T-helper 22 cell (primary cell): Measurements from ENCODE around the gene FBXL17.

ENCODE experiments used
- DNase-seq: peaks from one replicate; pipeline ENCODE4 v3.0.0-alpha.2; 2020; ENCODE audit warnings: low read depth

FBXL17 gene

GRCh38 chr5:107861565-107861964 lies 520.3 kb downstream of the FBXL17 start:
- no peak for DNase-seq

DNA sequence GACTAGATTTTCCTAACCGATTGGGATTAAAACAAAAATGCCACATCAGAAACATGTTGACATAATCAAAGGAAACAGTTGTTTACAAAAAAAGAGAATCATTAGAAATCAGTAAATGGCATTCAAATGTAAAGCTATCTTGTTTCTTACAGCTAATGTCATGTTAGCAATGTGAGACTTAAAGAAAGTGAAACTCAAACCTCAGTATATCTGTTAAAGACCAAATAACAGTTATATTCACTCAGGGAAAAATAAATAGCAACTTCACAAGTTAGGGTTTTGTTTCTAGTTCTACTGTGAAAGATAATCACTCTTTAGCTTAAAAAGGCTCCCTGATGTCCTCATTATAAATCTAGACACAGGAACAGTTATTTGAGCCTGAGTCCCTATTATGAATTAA lies 521.9 kb downstream of the FBXL17 start:
- DNase-seq, result no peak

GRCh38 chr5:107858788-107859187 lies 523.1 kb downstream of the FBXL17 start:
- DNase-seq, result no peak

DNA sequence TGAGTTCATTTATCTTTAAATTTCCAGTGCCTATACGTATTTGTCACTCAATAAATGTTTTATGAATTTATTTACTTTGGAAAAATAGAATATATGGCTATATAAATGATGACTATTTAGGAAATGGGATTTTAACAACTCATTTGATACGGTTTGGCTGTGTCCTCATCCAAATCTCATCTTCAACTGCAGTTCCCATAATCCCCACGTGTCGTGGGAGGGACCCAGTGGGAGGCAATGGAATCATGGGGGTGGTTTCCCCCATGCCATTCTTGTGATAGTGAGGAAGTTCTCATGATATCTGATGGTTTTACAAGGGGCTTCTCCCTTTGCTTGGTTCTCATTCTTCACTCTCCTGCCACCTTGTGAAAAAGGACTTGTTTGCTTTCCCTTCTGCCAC lies 523.6 kb downstream of the FBXL17 start:
- DNase-seq, result no peak

DNA sequence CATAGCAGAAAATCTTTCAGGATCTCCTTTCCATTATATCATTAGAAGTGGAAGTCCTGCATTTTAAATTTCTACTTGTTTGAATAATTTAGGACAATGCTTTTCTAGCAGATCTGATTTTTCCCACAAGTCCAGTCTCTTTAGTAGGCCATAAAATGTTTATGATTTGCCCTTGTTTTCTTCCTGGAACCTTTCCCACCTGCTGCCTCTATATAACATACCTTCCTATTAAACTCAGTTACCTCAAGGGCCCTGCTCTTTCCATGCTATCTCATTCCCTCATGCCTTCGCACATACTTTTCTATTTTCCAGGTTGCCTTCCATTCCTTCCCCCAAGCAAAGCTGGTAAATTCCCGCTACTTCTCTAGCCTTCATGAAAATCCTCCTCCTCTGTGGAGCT lies 524.1 kb downstream of the FBXL17 start:
- DNase-seq, result no peak

- DNase-seq, result no peak
Measured at GRCh38 chr5:107855171-107855570, 526.7 kb downstream of the FBXL17 start.

- no peak for DNase-seq
Measured at GRCh38 chr5:107853696-107854095, 528.2 kb downstream of the FBXL17 start.

GRCh38 chr5:107853031-107853430 lies 528.9 kb downstream of the FBXL17 start:
- DNase-seq, result no peak

DNA sequence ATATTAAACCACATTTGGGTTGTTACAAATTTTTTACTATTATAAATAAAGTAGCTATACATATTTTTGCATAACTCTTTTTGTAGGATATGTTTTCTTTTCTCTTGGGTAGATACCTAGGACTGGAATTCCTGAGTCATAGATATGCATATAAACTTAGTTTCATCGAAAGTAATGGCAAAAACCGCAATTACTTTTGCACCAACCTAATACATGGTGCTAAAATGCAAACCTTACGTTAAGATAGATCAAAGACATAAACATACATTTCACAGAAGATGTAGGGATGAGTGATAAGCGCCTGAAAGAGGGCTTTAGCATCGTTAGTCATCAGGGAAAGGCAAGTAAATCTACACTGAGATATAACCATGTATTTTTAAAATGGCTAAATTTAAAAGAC lies 532.8 kb downstream of the FBXL17 start:
- no peak for DNase-seq

- no peak for DNase-seq
Measured at GRCh38 chr5:107840592-107840991, 541.3 kb downstream of the FBXL17 start.

DNA sequence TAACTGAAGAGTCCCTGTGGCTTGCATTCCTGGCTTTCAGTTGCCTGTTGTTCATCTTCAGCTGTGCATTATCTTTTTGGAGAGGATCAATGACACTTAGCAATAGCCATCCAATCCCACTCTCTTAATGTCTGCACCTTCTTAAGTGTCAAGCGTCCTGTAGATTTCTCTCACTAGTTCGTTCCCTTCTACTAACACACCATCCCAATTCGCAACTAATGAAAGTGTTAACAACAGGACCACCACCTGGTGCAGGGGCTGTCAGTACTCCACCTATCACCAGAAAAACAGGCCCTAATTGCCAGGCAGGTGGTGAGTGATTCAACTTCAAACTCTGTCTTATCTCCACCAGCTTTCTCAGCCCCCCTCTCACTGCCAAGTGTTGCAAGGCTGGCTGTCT lies 541.7 kb downstream of the FBXL17 start:
- no peak for DNase-seq

- no peak for DNase-seq
Measured at GRCh38 chr5:107835096-107835495, 546.8 kb downstream of the FBXL17 start.

DNA sequence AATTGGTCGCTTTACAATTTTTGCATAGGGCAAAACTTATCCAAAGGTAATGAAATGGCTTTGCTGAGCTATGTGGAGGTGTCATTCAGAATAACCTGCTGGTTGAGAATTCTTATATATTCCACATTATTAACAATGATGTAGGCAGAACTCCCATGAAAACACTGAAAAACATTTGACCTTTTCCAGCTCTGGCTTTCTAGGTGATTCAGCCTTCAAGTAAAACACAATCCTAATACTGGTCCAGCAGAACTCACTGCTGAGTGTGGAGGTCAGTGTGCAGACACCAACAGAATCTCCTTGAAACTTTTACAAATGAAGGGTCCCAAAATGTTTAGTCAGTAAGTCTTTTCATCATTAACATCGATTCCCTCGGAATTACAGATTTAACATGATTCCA lies 549.2 kb downstream of the FBXL17 start:
- DNase-seq, result no peak

GRCh38 chr5:107831612-107832395 lies 550.1 kb downstream of the FBXL17 start:
- no peak for DNase-seq

DNA sequence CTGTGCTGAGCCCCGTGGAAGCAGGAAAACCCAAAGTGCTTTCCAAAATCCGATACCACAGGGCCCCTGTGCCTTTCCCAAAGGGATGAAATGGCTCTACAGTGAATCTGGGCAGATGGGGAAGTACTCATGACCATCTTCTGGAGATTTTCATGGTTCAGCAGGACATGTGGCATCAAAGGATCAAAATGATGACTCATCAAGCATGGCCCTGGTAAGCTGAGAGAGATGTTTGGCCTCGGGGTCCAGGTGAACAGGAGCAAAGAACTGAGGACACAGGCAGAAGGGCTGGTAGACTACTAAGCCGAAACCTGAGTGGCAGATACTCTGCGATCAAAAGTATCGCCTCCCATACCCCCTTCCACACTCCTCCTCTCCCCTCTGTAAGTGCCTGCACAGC lies 551.1 kb downstream of the FBXL17 start:
- no peak for DNase-seq

DNA sequence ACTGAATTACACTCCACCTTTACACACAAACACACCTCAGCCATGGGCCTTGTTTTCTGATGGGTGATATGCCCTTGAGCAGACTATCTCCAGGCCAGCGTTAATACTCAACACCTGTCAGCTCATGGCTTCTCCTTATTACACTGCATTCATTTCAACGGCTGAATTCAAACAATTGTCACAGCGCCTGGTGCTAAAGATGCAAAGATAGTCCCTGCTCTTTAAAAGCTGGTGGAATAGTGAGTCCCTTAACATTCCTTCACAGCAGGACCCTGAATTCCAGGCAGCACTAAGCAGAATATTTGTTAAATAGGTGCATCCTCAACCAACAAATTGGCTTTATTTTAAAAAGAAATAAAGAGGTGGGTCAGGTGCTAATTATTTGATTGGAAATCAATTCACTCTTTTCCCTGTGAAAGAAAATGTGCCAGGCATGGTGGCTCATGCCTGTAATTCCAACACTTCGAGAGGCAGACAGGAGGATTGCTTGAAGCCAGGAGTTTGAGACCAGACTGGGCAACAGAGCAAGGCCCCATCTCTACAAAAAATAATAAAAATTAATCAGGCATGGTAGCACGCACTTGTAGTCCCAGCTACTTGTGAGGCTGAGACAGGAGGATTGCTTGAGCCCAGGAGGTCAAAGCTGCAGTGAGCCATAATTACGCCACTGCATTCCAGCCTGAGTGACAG lies 555.4 kb downstream of the FBXL17 start:
- no peak for DNase-seq

DNA sequence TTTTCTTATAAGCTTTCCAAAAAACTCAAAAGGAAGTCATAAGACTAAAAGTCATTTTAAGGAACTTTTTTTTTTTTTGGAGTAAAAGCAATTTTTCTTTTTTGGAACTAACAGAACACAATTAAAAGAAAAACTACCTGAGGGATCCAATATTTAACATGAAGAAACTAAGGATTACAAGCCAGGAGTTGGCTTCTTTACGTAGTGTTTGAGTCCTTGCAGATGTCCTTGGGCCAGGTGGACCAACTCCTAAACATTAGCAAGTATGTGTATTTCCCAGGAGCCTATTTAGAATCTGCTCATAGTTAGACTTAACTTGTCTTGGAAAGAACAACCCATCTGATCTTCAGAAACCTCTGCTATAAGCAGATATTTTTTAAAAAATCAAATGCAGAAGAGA lies 557.1 kb downstream of the FBXL17 start:
- DNase-seq, result no peak

- DNase-seq, result no peak
Measured at GRCh38 chr5:107821288-107821687, 560.6 kb downstream of the FBXL17 start.

- DNase-seq, result no peak
Measured at GRCh38 chr5:107820429-107820828, 561.5 kb downstream of the FBXL17 start.

GRCh38 chr5:107817951-107818350 lies 563.9 kb downstream of the FBXL17 start:
- no peak for DNase-seq

DNA sequence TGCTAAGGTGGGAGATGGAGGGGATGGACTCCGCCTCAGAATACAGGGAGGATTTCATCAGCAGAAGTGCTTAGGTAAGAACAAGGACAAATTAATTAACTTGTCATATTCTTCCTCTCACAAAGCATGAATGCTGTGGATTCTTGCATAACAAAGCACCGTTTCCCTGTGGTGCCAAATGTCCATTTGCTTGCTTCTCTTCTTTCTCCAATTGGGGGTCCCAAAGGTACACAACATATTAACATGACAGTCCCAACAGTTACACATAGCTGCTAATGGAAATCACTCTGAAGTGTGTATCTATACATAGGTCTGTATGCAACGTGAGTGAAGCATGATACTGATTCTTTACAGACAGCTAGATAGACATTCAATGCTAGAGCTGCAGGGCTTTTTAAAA lies 564.5 kb downstream of the FBXL17 start:
- no peak for DNase-seq

- no peak for DNase-seq
Measured at GRCh38 chr5:107815109-107815508, 566.8 kb downstream of the FBXL17 start.

- no peak for DNase-seq
Measured at GRCh38 chr5:107814183-107814827, 567.6 kb downstream of the FBXL17 start.
